ENCODE results near the gene KCNQ5. TPM values are rescaled to one million over a fixed set of nuclear protein-coding genes. Genes with fewer than 3 reads are reported as not detected.

KCNQ5 gene
- total and polyA plus RNA-seq, 9 donors, result 0.28 to 0.86 (median 0.57) TPM

GRCh38 chr6:72938104-72938503 lies 316.2 kb downstream of the KCNQ5 start:
- no peak for DNase-seq
- no peaks in the 10 kb centered on the region for H3K36me3 ChIP-seq (ENCODE audit: control insufficient read depth, insufficient read depth, low read length)
- H3K9me3 ChIP-seq (replicated peaks; ENCODE audit: control insufficient read depth, low read depth, low read length), result no peaks in the 10 kb centered on the region
- WGBS (ENCODE audit: insufficient coverage), result no CpG with 5 or more reads among the region's 3 CpGs
- H3K4me3 ChIP-seq (ENCODE audit: low read length), result no peak overlapping the region
- H3K4me1 ChIP-seq (ENCODE audit: control insufficient read depth, insufficient read depth, low read length), result no peaks in the 10 kb centered on the region
- H3K27me3 ChIP-seq (ENCODE audit: control insufficient read depth, insufficient read depth, low read length), result no peaks in the 10 kb centered on the region
- H3K27ac ChIP-seq (ENCODE audit: low read length), result no peak overlapping the region

- DNase-seq, result no peak
- no peak overlapping the region for H3K27ac ChIP-seq (ENCODE audit: low read length)
These were observed 317.1 kb downstream of the KCNQ5 start for GRCh38 chr6:72939004-72939403.

GRCh38 chr6:72940265-72940664 lies 318.4 kb downstream of the KCNQ5 start:
- Histone ChIP-seq H3K4me1 (ENCODE audit: control insufficient read depth, insufficient read depth, low read length) (no peaks in the 10 kb centered on the region), H3K27ac (ENCODE audit: low read length) (no peak overlapping the region), H3K27me3 (ENCODE audit: control insufficient read depth, insufficient read depth, low read length) (no peaks in the 10 kb centered on the region), H3K9me3 (replicated peaks; ENCODE audit: control insufficient read depth, low read depth, low read length) (no peaks in the 10 kb centered on the region), H3K4me3 (ENCODE audit: low read length) (no peak overlapping the region), H3K36me3 (ENCODE audit: control insufficient read depth, insufficient read depth, low read length) (no peaks in the 10 kb centered on the region)
- 98% methylated on average over 6 of the region's 7 CpGs for WGBS (ENCODE audit: insufficient coverage)
- DNase-seq, result no peak

More at GRCh38 chr6:72939004-72939403, 317.1 kb downstream of the KCNQ5 start:
- WGBS (ENCODE audit: insufficient coverage), result 95% methylated on average over 6 of the region's 8 CpGs
- no peaks in the 10 kb centered on the region for H3K9me3 ChIP-seq (replicated peaks; ENCODE audit: control insufficient read depth, low read depth, low read length)
- H3K4me1 ChIP-seq (ENCODE audit: control insufficient read depth, insufficient read depth, low read length), result no peaks in the 10 kb centered on the region
- H3K36me3 ChIP-seq (ENCODE audit: control insufficient read depth, insufficient read depth, low read length), result no peaks in the 10 kb centered on the region
- H3K27me3 ChIP-seq (ENCODE audit: control insufficient read depth, insufficient read depth, low read length), result no peaks in the 10 kb centered on the region
- H3K4me3 ChIP-seq (ENCODE audit: low read length), result no peak overlapping the region

GRCh38 chr6:72941263-72941662 lies 319.4 kb downstream of the KCNQ5 start:
- no peaks in the 10 kb centered on the region for H3K27me3 ChIP-seq (ENCODE audit: control insufficient read depth, insufficient read depth, low read length)

GRCh38 chr6:72941751-72942150 lies 319.9 kb downstream of the KCNQ5 start:
- no peaks in the 10 kb centered on the region for H3K36me3 ChIP-seq (ENCODE audit: control insufficient read depth, insufficient read depth, low read length)
- no peak overlapping the region for H3K4me3 ChIP-seq (ENCODE audit: low read length)
- no peak for DNase-seq
- H3K4me1 ChIP-seq (ENCODE audit: control insufficient read depth, insufficient read depth, low read length), result no peaks in the 10 kb centered on the region
- H3K9me3 ChIP-seq (replicated peaks; ENCODE audit: control insufficient read depth, low read depth, low read length), result no peaks in the 10 kb centered on the region
- H3K27me3 ChIP-seq (ENCODE audit: control insufficient read depth, insufficient read depth, low read length), result no peaks in the 10 kb centered on the region
- H3K27ac ChIP-seq (ENCODE audit: low read length), result no peak overlapping the region
- WGBS (ENCODE audit: insufficient coverage), result no CpG with 5 or more reads among the region's 1 CpG

More at GRCh38 chr6:72941263-72941662, 319.4 kb downstream of the KCNQ5 start:
- Histone ChIP-seq H3K27ac (ENCODE audit: low read length) (no peak overlapping the region), H3K4me1 (ENCODE audit: control insufficient read depth, insufficient read depth, low read length) (no peaks in the 10 kb centered on the region), H3K36me3 (ENCODE audit: control insufficient read depth, insufficient read depth, low read length) (no peaks in the 10 kb centered on the region), H3K9me3 (replicated peaks; ENCODE audit: control insufficient read depth, low read depth, low read length) (no peaks in the 10 kb centered on the region), H3K4me3 (ENCODE audit: low read length) (no peak overlapping the region)
- WGBS (ENCODE audit: insufficient coverage), result 100% methylated on average over 1 of the region's 1 CpG
- DNase-seq, result no peak

GRCh38 chr6:72943699-72944098 lies 321.8 kb downstream of the KCNQ5 start:
- 60% methylated on average over 1 of the region's 1 CpG for WGBS (ENCODE audit: insufficient coverage)
- no peak overlapping the region for H3K27ac ChIP-seq (ENCODE audit: low read length)

GRCh38 chr6:72944660-72945059 lies 322.8 kb downstream of the KCNQ5 start:
- 100% methylated on average over 1 of the region's 2 CpGs for WGBS (ENCODE audit: insufficient coverage)
- Histone ChIP-seq H3K9me3 (replicated peaks; ENCODE audit: control insufficient read depth, low read depth, low read length) (no peaks in the 10 kb centered on the region), H3K36me3 (ENCODE audit: control insufficient read depth, insufficient read depth, low read length) (no peaks in the 10 kb centered on the region), H3K27me3 (ENCODE audit: control insufficient read depth, insufficient read depth, low read length) (no peaks in the 10 kb centered on the region), H3K27ac (ENCODE audit: low read length) (no peak overlapping the region), H3K4me1 (ENCODE audit: control insufficient read depth, insufficient read depth, low read length) (no peaks in the 10 kb centered on the region), H3K4me3 (ENCODE audit: low read length) (no peak overlapping the region)
- no peak for DNase-seq

More at GRCh38 chr6:72943699-72944098, 321.8 kb downstream of the KCNQ5 start:
- Histone ChIP-seq H3K4me3 (ENCODE audit: low read length) (no peak overlapping the region), H3K9me3 (replicated peaks; ENCODE audit: control insufficient read depth, low read depth, low read length) (no peaks in the 10 kb centered on the region), H3K4me1 (ENCODE audit: control insufficient read depth, insufficient read depth, low read length) (no peaks in the 10 kb centered on the region), H3K27me3 (ENCODE audit: control insufficient read depth, insufficient read depth, low read length) (no peaks in the 10 kb centered on the region), H3K36me3 (ENCODE audit: control insufficient read depth, insufficient read depth, low read length) (no peaks in the 10 kb centered on the region)
- no peak for DNase-seq

GRCh38 chr6:72946774-72947173 lies 324.9 kb downstream of the KCNQ5 start:
- no peaks in the 10 kb centered on the region for H3K36me3 ChIP-seq (ENCODE audit: control insufficient read depth, insufficient read depth, low read length)
- no peaks in the 10 kb centered on the region for H3K9me3 ChIP-seq (replicated peaks; ENCODE audit: control insufficient read depth, low read depth, low read length)
- no peak overlapping the region for H3K27ac ChIP-seq (ENCODE audit: low read length)
- DNase-seq, result no peak
- 20% methylated on average over 1 of the region's 2 CpGs for WGBS (ENCODE audit: insufficient coverage)
- no peaks in the 10 kb centered on the region for H3K27me3 ChIP-seq (ENCODE audit: control insufficient read depth, insufficient read depth, low read length)
- no peaks in the 10 kb centered on the region for H3K4me1 ChIP-seq (ENCODE audit: control insufficient read depth, insufficient read depth, low read length)
- no peak overlapping the region for H3K4me3 ChIP-seq (ENCODE audit: low read length)

GRCh38 chr6:72947534-72947933 lies 325.7 kb downstream of the KCNQ5 start:
- Histone ChIP-seq H3K27me3 (ENCODE audit: control insufficient read depth, insufficient read depth, low read length) (no peaks in the 10 kb centered on the region), H3K4me3 (ENCODE audit: low read length) (no peak overlapping the region), H3K4me1 (ENCODE audit: control insufficient read depth, insufficient read depth, low read length) (no peaks in the 10 kb centered on the region), H3K27ac (ENCODE audit: low read length) (no peak overlapping the region), H3K9me3 (replicated peaks; ENCODE audit: control insufficient read depth, low read depth, low read length) (no peaks in the 10 kb centered on the region), H3K36me3 (ENCODE audit: control insufficient read depth, insufficient read depth, low read length) (no peaks in the 10 kb centered on the region)
- WGBS (ENCODE audit: insufficient coverage), result no CpG with 5 or more reads among the region's 1 CpG
- DNase-seq, result no peak

- DNase-seq, result no peak
- H3K4me3 ChIP-seq (ENCODE audit: low read length), result no peak overlapping the region
- H3K36me3 ChIP-seq (ENCODE audit: control insufficient read depth, insufficient read depth, low read length), result no peaks in the 10 kb centered on the region
- H3K27ac ChIP-seq (ENCODE audit: low read length), result no peak overlapping the region
- no CpG with 5 or more reads among the region's 1 CpG for WGBS (ENCODE audit: insufficient coverage)
- no peaks in the 10 kb centered on the region for H3K27me3 ChIP-seq (ENCODE audit: control insufficient read depth, insufficient read depth, low read length)
- no peaks in the 10 kb centered on the region for H3K4me1 ChIP-seq (ENCODE audit: control insufficient read depth, insufficient read depth, low read length)
- no peaks in the 10 kb centered on the region for H3K9me3 ChIP-seq (replicated peaks; ENCODE audit: control insufficient read depth, low read depth, low read length)
These were observed 326.3 kb downstream of the KCNQ5 start for GRCh38 chr6:72948153-72948552.
